ENCODE measurements around the gene FBXW11.

The FBXW11 gene

GRCh38 chr5:172005708-172006320 lies 624 bp downstream of the FBXW11 start:
- no peaks in the 10 kb centered on the region for H3K27me3 ChIP-seq (ENCODE audit: insufficient read depth, poor library complexity, severe bottlenecking)
- peak overlapping the region; percentile 95 for H3K4me3 ChIP-seq (replicated peaks; ENCODE audit: insufficient read depth, low read length)
- H3K27ac ChIP-seq (replicated peaks), result peak overlapping the region; percentile 99
- TF ChIP-seq REST (IDR thresholded peaks at IDR 0.05; ENCODE audit: insufficient replicate concordance, low read depth), result no peak
- TF ChIP-seq POLR2AphosphoS5 (IDR thresholded peaks at IDR 0.05; ENCODE audit: low read depth), result no peak
- no peak for TF ChIP-seq SPI1 (IDR thresholded peaks at IDR 0.05; ENCODE audit: borderline replicate concordance, low read depth)
- TF ChIP-seq CTCF (IDR thresholded peaks at IDR 0.05; ENCODE audit: insufficient read depth, low read length), result no peak
- TF ChIP-seq GABPA (IDR thresholded peaks at IDR 0.05; ENCODE audit: low read depth), result no peak
- DNase-seq (ENCODE audit: low read depth in 1 of 2, low spot score in 1 of 2), result peak; percentile 13 to 16

DNA sequence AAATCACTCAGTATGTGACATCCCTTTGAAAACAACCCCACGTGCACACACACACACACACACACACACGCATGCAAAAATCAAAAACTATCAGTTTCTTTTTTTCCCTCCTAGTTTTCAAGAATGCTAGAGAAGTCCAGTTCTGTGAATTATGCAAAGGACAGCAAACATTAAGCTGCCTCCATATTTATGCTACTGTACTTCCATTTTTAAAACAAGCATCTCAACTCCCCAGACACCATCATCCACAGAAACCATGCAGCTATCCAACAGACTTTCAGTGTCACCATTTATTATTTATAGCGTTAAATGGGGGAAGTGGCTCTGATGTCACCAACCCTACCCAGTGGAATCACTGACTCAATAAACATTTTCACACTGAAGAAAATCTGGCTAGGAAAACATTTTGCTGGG lies 1.6 kb downstream of the FBXW11 start:
- peak; percentile 18 to 41 for DNase-seq (ENCODE audit: low read depth in 1 of 2, low spot score in 1 of 2)
- Histone ChIP-seq H3K27ac (replicated peaks) (peak overlapping the region; percentile 99), H3K4me3 (replicated peaks; ENCODE audit: insufficient read depth, low read length) (peak overlapping the region; percentile 95), H3K27me3 (ENCODE audit: insufficient read depth, poor library complexity, severe bottlenecking) (no peaks in the 10 kb centered on the region)
- no peak for TF ChIP-seq CTCF (IDR thresholded peaks at IDR 0.05; ENCODE audit: insufficient read depth, low read length)
- no peak for TF ChIP-seq REST (IDR thresholded peaks at IDR 0.05; ENCODE audit: insufficient replicate concordance, low read depth)
- TF ChIP-seq SPI1 (IDR thresholded peaks at IDR 0.05; ENCODE audit: borderline replicate concordance, low read depth), result peak; percentile 20; the same call in 1 of the 2 replicates
- no peak for TF ChIP-seq POLR2AphosphoS5 (IDR thresholded peaks at IDR 0.05; ENCODE audit: low read depth)
- no peak for TF ChIP-seq GABPA (IDR thresholded peaks at IDR 0.05; ENCODE audit: low read depth)

DNA sequence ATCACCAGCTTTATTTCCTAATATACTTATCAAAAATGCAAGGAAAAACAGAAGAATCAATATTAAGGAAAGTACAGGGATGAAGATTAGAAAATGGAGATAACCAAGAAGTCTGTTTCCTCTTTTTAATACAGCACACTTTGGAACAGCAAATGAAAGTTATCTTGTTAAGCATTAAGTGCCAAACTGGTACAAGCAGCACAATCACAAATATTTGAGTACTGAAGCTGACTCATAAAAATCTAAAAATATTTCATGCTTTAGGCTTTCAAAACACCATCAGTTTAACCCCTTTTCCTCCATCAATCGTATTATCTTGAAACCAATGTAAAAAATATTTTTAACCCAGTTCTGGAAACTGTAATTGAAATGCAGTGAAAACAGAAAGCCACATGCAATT lies 2.7 kb downstream of the FBXW11 start:
- Histone ChIP-seq H3K27me3 (ENCODE audit: insufficient read depth, poor library complexity, severe bottlenecking) (no peaks in the 10 kb centered on the region), H3K4me3 (replicated peaks; ENCODE audit: insufficient read depth, low read length) (no peak overlapping the region), H3K27ac (replicated peaks) (0 out of 2 replicates have a peak overlapping the region, but pooled peaks have one; percentile 1)
- TF ChIP-seq GABPA (IDR thresholded peaks at IDR 0.05; ENCODE audit: low read depth) (no peak), REST (IDR thresholded peaks at IDR 0.05; ENCODE audit: insufficient replicate concordance, low read depth) (no peak), SPI1 (IDR thresholded peaks at IDR 0.05; ENCODE audit: borderline replicate concordance, low read depth) (0 out of 2 replicates have a peak, but pooled peaks have one; percentile 3)
- no peak for DNase-seq (ENCODE audit: low read depth in 1 of 2, low spot score in 1 of 2)
